ENCODE results near the gene SLC35G4. TPM values are rescaled to one million over a fixed set of nuclear protein-coding genes. Genes with fewer than 3 reads are reported as not detected.

The SLC35G4 gene
- total RNA-seq, 1 experiment from 2014 or later, result not detected

DNA sequence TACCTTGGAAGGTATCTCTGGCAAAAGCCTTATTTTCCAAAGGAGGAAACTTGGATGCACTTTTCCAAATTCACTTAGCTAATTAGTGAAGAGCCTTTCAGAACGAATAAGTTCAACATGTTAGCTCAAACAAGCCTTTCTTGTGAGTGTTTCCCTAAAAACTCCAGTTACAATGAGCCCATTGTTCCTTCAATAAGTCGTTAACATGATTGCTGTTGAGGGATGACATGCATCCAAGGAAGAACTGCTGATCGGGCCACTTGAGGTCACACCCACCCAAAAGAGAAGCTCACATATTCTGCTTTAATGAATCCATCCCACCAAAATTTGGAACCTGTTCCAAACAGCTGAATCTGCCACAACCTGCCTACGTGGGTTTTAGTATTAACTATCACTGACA lies 48.1 kb upstream of the SLC35G4 start:
- H3K9ac ChIP-seq (ENCODE audit: extremely low read depth, insufficient read length, low read length), result no peak overlapping the region
- H2BK12ac ChIP-seq (ENCODE audit: insufficient read length, low read depth, low read length), result no peak overlapping the region
- Mint-ChIP-seq H3K27me3 (ENCODE audit: low read depth) (no peaks in the 10 kb centered on the region; the same call in 1 of the 2 replicates), H3K4me1 (peaks cover 3% of the 10 kb centered on the region in 2 experiments; a peak in 2 of 4 replicates), H3K4me3 (no peak overlapping the region), H3K27ac (no peak overlapping the region), H3K9me3 (no peaks in the 10 kb centered on the region), H3K36me3 (ENCODE audit: insufficient read depth in 1 of 3, low read depth in 3 of 3) (no peaks in the 10 kb centered on the region; a peak in 1 of 7 replicates)
- no peak overlapping the region for H2AK5ac ChIP-seq (ENCODE audit: insufficient read length, low read length)
- H3K4ac ChIP-seq (ENCODE audit: low read depth, low read length), result no peak overlapping the region
- H3K56ac ChIP-seq (ENCODE audit: insufficient read length, low read depth, low read length), result no peak overlapping the region
- no peak overlapping the region for H2BK20ac ChIP-seq (ENCODE audit: low read depth, low read length, poor library complexity, severe bottlenecking)
- H4K20me1 ChIP-seq (ENCODE audit: control insufficient read depth, insufficient read depth, insufficient read length), result no peaks in the 10 kb centered on the region
- no peak overlapping the region for H4K8ac ChIP-seq (replicated peaks; ENCODE audit: insufficient read length, low read depth, low read length)
- H2BK15ac ChIP-seq (ENCODE audit: low read depth, low read length), result no peak overlapping the region
- no peak overlapping the region for H2AFZ ChIP-seq (ENCODE audit: low read length)
- no peak overlapping the region for H3K23ac ChIP-seq (ENCODE audit: insufficient read length, low read depth, low read length)
- H3K79me1 ChIP-seq (ENCODE audit: insufficient read depth, low read depth, low read length, poor library complexity, severe bottlenecking), result no peaks in the 10 kb centered on the region
- no peak for DNase-seq
- no peak overlapping the region for H3T11ph ChIP-seq (ENCODE audit: low read length)
- H3K27me3 ChIP-seq (ENCODE audit: insufficient read depth, low read length), result no peaks in the 10 kb centered on the region
- H3K14ac ChIP-seq (ENCODE audit: insufficient read depth, low read length), result no peak overlapping the region
- no peak overlapping the region for H3K27ac ChIP-seq (ENCODE audit: insufficient read length, low read depth, low read length)
- H3K9me3 ChIP-seq (ENCODE audit: control insufficient read depth, low read depth, low read length), result no peaks in the 10 kb centered on the region
- no peaks in the 10 kb centered on the region for H3K4me1 ChIP-seq (ENCODE audit: insufficient read depth, low read length)
- H3K79me2 ChIP-seq (ENCODE audit: insufficient read depth, low read length), result no peaks in the 10 kb centered on the region
- H4K91ac ChIP-seq (ENCODE audit: insufficient read length, low read depth, low read length), result no peak overlapping the region
- H4K5ac ChIP-seq (ENCODE audit: insufficient read length, low read depth, low read length), result no peak overlapping the region
- H2BK5ac ChIP-seq (ENCODE audit: insufficient read length, low read length), result no peak overlapping the region
- TF ChIP-seq, protein P1, sequence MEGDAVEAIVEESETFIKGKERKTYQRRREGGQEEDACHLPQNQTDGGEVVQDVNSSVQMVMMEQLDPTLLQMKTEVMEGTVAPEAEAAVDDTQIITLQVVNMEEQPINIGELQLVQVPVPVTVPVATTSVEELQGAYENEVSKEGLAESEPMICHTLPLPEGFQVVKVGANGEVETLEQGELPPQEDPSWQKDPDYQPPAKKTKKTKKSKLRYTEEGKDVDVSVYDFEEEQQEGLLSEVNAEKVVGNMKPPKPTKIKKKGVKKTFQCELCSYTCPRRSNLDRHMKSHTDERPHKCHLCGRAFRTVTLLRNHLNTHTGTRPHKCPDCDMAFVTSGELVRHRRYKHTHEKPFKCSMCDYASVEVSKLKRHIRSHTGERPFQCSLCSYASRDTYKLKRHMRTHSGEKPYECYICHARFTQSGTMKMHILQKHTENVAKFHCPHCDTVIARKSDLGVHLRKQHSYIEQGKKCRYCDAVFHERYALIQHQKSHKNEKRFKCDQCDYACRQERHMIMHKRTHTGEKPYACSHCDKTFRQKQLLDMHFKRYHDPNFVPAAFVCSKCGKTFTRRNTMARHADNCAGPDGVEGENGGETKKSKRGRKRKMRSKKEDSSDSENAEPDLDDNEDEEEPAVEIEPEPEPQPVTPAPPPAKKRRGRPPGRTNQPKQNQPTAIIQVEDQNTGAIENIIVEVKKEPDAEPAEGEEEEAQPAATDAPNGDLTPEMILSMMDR (conservative IDR thresholded peaks at IDR 0.05), result no peak
- WGBS (ENCODE audit: extremely low coverage, insufficient read length, low lambda C conversion rate), result no CpG with 5 or more reads among the region's 4 CpGs
- no peak overlapping the region for H3K4me2 ChIP-seq (ENCODE audit: insufficient read depth, insufficient read length, low read length)
- H3K23me2 ChIP-seq (ENCODE audit: insufficient read length, low read depth, low read length, poor library complexity, severe bottlenecking), result no peaks in the 10 kb centered on the region
- H2BK120ac ChIP-seq (ENCODE audit: low read depth, low read length, poor library complexity, severe bottlenecking), result no peak overlapping the region
- H3K18ac ChIP-seq (ENCODE audit: insufficient read length, low read depth, low read length), result no peak overlapping the region
